ENCODE results near the gene KIRREL1. TPM values are rescaled to one million over a fixed set of nuclear protein-coding genes. Genes with fewer than 3 reads are reported as not detected.

KIRREL1 gene
- total and polyA plus RNA-seq, 2 of the 8 experiments (the other 6 are each of a cell fraction or from before 2014, with no cell fraction given) = 14.2 to 39.0 TPM

DNA sequence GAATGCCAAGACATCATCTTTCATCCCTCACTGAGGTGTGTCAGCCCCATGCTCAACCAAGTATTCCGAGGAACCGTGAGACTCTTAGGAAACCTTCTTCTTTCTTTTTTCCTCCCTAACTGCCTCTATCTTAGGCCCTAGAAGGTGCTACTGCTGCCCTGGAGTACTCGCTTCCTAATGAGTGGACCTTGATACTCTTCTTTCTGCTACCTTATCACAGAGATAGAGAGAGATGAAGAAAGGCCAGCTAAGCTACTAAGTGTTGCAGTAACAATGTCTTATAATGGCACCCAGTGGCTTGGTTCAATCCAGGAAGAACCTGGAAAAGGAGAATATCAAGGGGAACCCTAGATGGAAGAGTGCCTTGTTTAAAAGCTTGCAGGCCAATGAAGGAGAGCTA lies 86.6 kb downstream of the KIRREL1 start (continued):
- TF ChIP-seq POU5F1 (IDR thresholded peaks at IDR 0.05; ENCODE audit: low read depth, low read length) (no peak), MAFK (IDR thresholded peaks at IDR 0.05; ENCODE audit: low read depth, low read length) (no peak), FOSL1 (IDR thresholded peaks at IDR 0.05; ENCODE audit: insufficient read depth, low read depth, low read length) (no peak), SIX5 (IDR thresholded peaks at IDR 0.05; ENCODE audit: low read depth, low read length) (no peak), RNF2 (IDR thresholded peaks at IDR 0.05; ENCODE audit: borderline replicate concordance, low read depth, low read length, missing control alignments, poor library complexity, severe bottlenecking) (no peak), CBX8 (IDR thresholded peaks at IDR 0.05; ENCODE audit: borderline replicate concordance, low read depth, low read length) (no peak)
- TF ChIP-seq, protein P1, sequence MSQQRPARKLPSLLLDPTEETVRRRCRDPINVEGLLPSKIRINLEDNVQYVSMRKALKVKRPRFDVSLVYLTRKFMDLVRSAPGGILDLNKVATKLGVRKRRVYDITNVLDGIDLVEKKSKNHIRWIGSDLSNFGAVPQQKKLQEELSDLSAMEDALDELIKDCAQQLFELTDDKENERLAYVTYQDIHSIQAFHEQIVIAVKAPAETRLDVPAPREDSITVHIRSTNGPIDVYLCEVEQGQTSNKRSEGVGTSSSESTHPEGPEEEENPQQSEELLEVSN (IDR thresholded peaks at IDR 0.05) = no peak
- TF ChIP-seq, protein P2, sequence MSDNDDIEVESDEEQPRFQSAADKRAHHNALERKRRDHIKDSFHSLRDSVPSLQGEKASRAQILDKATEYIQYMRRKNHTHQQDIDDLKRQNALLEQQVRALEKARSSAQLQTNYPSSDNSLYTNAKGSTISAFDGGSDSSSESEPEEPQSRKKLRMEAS (IDR thresholded peaks at IDR 0.05) = no peak
